OCI-LY7 (cell line): ENCODE data around the gene GRIN2D.

Experiments
- EZH2phosphoT487 ChIP-seq: fragments of 200-600 bp; sonication (generic); IDR thresholded peaks from 2 replicates; pipeline ENCODE4 v1.6.1; 2018; ENCODE audit warnings: low read depth, borderline replicate concordance, mild to moderate bottlenecking, mixed run types, antibody characterized with exemption, low read length, moderate library complexity, mixed read lengths
- TF ChIP-seq, protein P1 (sequence below): fragments of 200-600 bp; sonication (generic); conservative IDR thresholded peaks from 2 replicates; pipeline ENCODE4 v1.5.1; 2014; ENCODE audit warnings: mild to moderate bottlenecking, antibody characterized with exemption, low read length, moderate library complexity, mixed read lengths

DNA sequence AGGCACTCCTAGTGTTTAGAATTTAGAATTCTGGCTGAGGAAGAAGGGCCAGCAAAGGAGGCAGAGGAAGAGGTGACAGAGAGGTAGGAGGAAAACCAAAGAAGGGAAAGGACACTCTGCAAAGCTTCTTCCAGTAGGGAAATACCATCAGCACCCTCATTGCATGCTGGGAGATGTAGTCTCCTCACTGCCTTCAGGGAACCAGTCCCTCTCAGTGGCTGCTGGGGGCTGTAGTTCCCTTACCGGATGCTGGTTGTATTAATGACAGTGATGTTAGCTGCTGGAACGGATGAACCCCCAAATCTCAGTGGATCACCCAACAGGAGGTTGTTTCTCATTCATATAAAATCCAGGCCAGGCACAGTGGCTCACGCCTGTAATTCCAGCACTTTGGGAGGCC, 10.1 kb downstream of the GRIN2D start:
- TF ChIP-seq, protein P1, sequence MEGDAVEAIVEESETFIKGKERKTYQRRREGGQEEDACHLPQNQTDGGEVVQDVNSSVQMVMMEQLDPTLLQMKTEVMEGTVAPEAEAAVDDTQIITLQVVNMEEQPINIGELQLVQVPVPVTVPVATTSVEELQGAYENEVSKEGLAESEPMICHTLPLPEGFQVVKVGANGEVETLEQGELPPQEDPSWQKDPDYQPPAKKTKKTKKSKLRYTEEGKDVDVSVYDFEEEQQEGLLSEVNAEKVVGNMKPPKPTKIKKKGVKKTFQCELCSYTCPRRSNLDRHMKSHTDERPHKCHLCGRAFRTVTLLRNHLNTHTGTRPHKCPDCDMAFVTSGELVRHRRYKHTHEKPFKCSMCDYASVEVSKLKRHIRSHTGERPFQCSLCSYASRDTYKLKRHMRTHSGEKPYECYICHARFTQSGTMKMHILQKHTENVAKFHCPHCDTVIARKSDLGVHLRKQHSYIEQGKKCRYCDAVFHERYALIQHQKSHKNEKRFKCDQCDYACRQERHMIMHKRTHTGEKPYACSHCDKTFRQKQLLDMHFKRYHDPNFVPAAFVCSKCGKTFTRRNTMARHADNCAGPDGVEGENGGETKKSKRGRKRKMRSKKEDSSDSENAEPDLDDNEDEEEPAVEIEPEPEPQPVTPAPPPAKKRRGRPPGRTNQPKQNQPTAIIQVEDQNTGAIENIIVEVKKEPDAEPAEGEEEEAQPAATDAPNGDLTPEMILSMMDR: no peak
- no peak for TF ChIP-seq EZH2phosphoT487
